Esophagus muscularis mucosa (tissue), 4 donors: ENCODE data around the gene VWA3A. TPM values are rescaled to one million over a fixed set of nuclear protein-coding genes. Genes with fewer than 3 reads are reported as not detected.
A peak's percentile ranks its signal among the peaks of the same experiment; 100 is the strongest.

ENCODE experiments used
- DNase-seq: peaks from one replicate; pipeline ENCODE4 v3.0.0-alpha.2; 2017; ENCODE audit errors: extremely low spot score
- H3K27ac ChIP-seq, 4 donors: fragments of 200-600 bp; sonication (generic); replicated peaks in 1 of 4; 1 replicate in 3 of 4; 2 replicates in 1 of 4; pipeline ENCODE4 v1.5.1; 2016 to 2019; ENCODE audit warnings: mild to moderate bottlenecking in 1 of 4
- H3K27me3 ChIP-seq, 4 donors: fragments of 200-600 bp; sonication (generic); one replicate each; pipeline versions ENCODE4 v1.5.1 to v1.6.0; 2016 to 2019
- H3K36me3 ChIP-seq, 4 donors: fragments of 200-600 bp; sonication (generic); one replicate each; pipeline ENCODE4 v1.5.1; 2016 to 2019
- H3K4me1 ChIP-seq, 4 donors: fragments of 200-600 bp; sonication (generic); one replicate each; pipeline ENCODE4 v1.5.1; 2016 to 2019
- H3K4me3 ChIP-seq, 4 donors: fragments of 200-600 bp; sonication (generic); 1 replicate in 2 of 4; 2 replicates in 2 of 4; pipeline ENCODE4 v1.5.1; 2016 to 2019; ENCODE audit warnings: mild to moderate bottlenecking in 4 of 4, moderate library complexity in 1 of 4
- H3K9me3 ChIP-seq, 4 donors: fragments of 200-600 bp; sonication (generic); 1 replicate in 3 of 4; 2 replicates in 1 of 4; pipeline ENCODE4 v1.5.1; 2016 to 2019
- EP300 ChIP-seq: sonication (generic); formaldehyde crosslinking; IDR thresholded peaks from one replicate; pipeline ENCODE4 v1.6.1; 2017; ENCODE audit warnings: antibody characterized with exemption
- POLR2A ChIP-seq: fragments of 450-650 bp; IDR thresholded peaks from one replicate; pipeline ENCODE4 v1.6.1; 2017; ENCODE audit warnings: antibody characterized with exemption, moderate library complexity, mild to moderate bottlenecking, low read depth
- POLR2AphosphoS5 ChIP-seq, 2 donors: sonication (generic); formaldehyde crosslinking; IDR thresholded peaks; one replicate each; pipeline ENCODE4 v1.6.1; 2017; ENCODE audit warnings: antibody characterized with exemption in 2 of 2
- WGBS: methylation state at CpG from one replicate; pipeline ENCODE4 v1.1.5; 2018; 5-methylcytosine and 5-hydroxymethylcytosine counted together
- intact Hi-C: fragments of 100-400 bp; cut with DNase I; formaldehyde crosslinking; loops from one replicate; pipeline ENCODE4 v1.15.1; 2023
- total RNA-seq, 4 donors: library from RNA; depleted of rRNA; stranded (reverse); fragments of >200 nt; gene quantifications; one replicate each; pipeline versions ENCODE4 v1.1.0 to v1.2.1, GENCODE V29; 2016
- TF ChIP-seq, protein P1 (sequence below), 3 experiments: fragments of 200-600 bp in 2 of 3; fragments of 450-650 bp in 1 of 3; sonication (generic) in 2 of 3; IDR thresholded peaks; one replicate each; pipeline ENCODE4 v1.5.1; 2017 to 2019; ENCODE audit warnings: antibody characterized with exemption in 3 of 3, mild to moderate bottlenecking in 2 of 3, moderate library complexity in 1 of 3

The VWA3A gene
- total RNA-seq, 4 donors from 2014 or later: 0.06 to 0.42 (median 0.17) TPM; not detected in 1

DNA sequence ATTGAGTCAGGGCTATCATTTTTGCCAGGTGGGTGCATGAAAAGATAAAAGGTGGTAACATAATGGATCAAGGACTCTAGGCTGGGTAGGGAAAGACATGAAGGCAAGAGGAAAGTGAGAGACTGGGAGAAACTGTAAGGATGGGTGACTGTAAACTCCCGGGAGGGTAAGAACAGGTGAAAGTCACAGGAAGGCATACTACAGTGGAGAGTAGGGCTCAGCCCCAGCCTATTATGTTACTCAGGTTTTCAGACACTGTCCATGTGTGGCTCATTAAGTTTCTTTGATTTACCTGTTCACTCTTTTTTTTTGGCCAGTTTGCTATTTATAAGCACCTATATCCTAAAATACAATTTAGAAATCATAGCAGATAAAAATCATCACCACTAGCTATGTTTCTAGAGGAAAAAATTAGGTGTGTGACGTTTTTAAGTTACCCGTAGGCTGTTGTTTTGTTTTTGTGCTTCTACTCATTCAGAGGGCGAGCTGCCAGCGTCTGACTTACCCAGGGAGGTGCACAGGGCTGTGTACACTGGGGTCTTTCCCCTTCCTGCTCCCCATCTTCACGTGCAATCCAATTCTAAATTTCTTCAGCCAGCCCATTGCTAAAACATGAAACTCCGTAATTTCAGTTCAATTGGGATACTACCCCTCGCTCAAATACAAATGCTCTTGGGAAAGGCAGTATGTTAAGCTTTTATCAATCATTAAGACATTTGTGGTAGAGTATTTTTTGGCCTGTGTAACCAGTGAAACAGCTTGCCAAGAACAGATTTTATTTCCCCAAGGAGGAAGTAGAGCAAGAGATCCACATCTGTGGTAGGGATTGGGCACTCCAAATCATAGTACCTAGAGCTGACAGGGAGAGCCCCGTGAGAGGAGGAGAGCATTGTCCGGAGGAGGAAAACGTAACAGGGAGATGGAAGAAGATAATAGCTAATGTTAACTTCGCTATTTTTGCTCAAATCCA is 21.7 kb upstream of the VWA3A start:
- H3K4me3 ChIP-seq: peak overlapping the region in 2 of 4 donors; percentile 1 to 5
- DNase-seq: no peak
- peaks cover 0 to 3% (median 0%) of the 10 kb centered on the region in 4 donors for H3K36me3 ChIP-seq
- H3K4me1 ChIP-seq: peaks cover 16 to 31% (median 17%) of the 10 kb centered on the region in 4 donors
- TF ChIP-seq EP300 (no peak), POLR2A (no peak), POLR2AphosphoS5 (IDR thresholded peaks at IDR 0.05) (no peak)
- TF ChIP-seq, protein P1, sequence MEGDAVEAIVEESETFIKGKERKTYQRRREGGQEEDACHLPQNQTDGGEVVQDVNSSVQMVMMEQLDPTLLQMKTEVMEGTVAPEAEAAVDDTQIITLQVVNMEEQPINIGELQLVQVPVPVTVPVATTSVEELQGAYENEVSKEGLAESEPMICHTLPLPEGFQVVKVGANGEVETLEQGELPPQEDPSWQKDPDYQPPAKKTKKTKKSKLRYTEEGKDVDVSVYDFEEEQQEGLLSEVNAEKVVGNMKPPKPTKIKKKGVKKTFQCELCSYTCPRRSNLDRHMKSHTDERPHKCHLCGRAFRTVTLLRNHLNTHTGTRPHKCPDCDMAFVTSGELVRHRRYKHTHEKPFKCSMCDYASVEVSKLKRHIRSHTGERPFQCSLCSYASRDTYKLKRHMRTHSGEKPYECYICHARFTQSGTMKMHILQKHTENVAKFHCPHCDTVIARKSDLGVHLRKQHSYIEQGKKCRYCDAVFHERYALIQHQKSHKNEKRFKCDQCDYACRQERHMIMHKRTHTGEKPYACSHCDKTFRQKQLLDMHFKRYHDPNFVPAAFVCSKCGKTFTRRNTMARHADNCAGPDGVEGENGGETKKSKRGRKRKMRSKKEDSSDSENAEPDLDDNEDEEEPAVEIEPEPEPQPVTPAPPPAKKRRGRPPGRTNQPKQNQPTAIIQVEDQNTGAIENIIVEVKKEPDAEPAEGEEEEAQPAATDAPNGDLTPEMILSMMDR (IDR thresholded peaks at IDR 0.05): no peak
- H3K27ac ChIP-seq: peak overlapping the region in 2 of 4 donors; percentile 3 to 8
- WGBS: 52% methylated on average over 12 of the region's 12 CpGs
- no peaks in the 10 kb centered on the region for H3K9me3 ChIP-seq
- intact Hi-C loops: no loop called here
- H3K27me3 ChIP-seq: no peaks in the 10 kb centered on the region

DNA sequence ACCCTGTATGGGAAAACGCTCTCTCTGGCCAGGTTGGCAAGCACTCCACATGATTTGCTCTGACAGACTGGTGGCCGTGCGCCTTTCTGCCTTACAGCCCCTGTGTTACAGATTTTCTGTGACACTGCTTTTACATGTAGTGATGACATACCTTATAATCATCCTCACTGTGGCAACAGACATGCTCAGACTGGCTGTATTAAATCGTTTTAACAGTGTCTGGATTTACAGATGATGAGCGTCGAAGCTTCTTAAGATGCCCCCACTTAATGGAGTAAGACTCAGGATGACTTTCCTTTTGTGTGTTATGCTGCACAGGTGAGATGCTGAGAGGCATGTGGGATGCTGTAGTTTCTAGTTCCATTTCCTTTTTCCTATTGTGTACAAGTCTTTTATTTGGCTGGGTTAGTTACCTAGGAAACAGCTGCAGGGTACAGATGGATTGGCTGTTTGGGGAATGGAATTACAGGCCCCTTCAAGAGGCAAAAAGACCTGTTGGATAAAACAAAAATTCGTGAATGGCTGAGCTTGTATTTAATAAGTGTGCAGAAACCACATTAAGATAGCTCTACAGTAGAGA is 20.9 kb upstream of the VWA3A start:
- intact Hi-C loops: no loop called here
- no peaks in the 10 kb centered on the region for H3K9me3 ChIP-seq
- H3K36me3 ChIP-seq: peaks cover 0 to 9% (median 0%) of the 10 kb centered on the region in 4 donors
- TF ChIP-seq POLR2A (no peak), POLR2AphosphoS5 (IDR thresholded peaks at IDR 0.05) (no peak), EP300 (no peak)
- TF ChIP-seq, protein P1 (IDR thresholded peaks at IDR 0.05): no peak
- peaks cover 16 to 31% (median 17%) of the 10 kb centered on the region in 4 donors for H3K4me1 ChIP-seq
- no peak for DNase-seq
- H3K27ac ChIP-seq: peak overlapping the region in 1 of 4 donors; percentile 8
- peak overlapping the region in 1 of 4 donors; percentile 5 for H3K4me3 ChIP-seq
- no peaks in the 10 kb centered on the region for H3K27me3 ChIP-seq
- WGBS: 70% methylated on average over 7 of the region's 7 CpGs

DNA sequence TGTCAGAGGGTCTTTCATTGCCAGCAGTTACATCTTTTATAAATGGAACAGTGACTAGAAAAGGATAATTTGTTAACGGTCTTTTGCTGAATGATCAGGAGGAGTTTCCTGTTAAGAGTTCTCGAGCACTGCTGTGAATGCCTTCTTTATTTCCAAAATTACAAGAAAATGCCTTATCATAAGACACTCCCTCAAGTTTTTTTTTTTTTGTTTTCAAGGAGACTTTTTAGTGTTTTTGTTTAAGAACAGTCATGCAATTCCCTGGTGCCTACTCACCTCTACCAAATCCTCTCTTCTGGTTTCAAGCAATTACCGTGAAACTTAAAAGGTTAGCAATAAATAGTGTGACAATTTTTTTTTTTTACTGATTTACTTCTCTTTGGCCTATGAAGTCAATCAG is 19.0 kb upstream of the VWA3A start:
- no peak for DNase-seq
- Histone ChIP-seq H3K9me3 (no peaks in the 10 kb centered on the region), H3K27me3 (no peaks in the 10 kb centered on the region), H3K36me3 (peaks cover 0 to 9% (median 0%) of the 10 kb centered on the region in 4 donors), H3K27ac (no peak overlapping the region), H3K4me3 (no peak overlapping the region), H3K4me1 (peaks cover 16 to 37% (median 22%) of the 10 kb centered on the region in 4 donors)
- WGBS: 73% methylated on average over 3 of the region's 3 CpGs
- TF ChIP-seq, protein P1 (IDR thresholded peaks at IDR 0.05): no peak
- TF ChIP-seq POLR2A (no peak), EP300 (no peak), POLR2AphosphoS5 (IDR thresholded peaks at IDR 0.05) (no peak)
- intact Hi-C loops: no loop called here

DNA sequence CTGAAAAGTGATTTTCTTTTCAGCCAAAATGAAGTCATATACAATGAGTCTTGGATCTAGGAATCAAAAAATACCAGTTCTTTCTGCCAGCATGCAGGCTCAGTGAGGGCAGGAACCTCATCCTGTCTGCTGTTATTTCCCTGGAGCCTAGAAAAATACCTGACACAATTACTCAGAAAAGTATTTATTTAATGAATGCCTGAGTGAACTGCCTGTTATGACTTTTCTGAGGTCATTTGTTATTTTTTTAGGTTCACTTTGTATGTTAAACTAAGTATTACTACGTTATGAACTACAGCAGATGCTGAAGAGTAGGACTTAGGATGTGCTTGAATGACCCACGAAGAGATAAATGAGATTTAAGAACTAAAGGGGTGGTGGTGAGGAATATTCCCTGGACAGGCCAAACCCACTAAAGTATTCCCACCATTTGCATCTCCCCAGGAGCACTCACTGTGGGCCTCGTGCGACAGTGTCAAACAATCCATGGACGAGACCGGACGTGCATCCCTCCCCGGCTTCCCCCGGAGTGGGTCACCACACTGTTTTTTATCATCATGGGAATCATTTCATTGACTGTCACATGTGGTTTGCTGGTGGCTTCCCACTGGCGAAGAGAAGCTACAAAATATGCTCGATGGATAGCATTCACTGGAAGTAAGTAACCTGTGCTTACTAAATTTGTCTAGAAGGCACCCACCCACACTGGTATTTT is 17.1 kb upstream of the VWA3A start:
- no peak for DNase-seq
- no peak overlapping the region for H3K27ac ChIP-seq
- H3K4me1 ChIP-seq: peaks cover 14 to 35% (median 22%) of the 10 kb centered on the region in 4 donors
- WGBS: 90% methylated on average over 11 of the region's 11 CpGs
- no peaks in the 10 kb centered on the region for H3K27me3 ChIP-seq
- no peak overlapping the region for H3K4me3 ChIP-seq
- intact Hi-C loops: no loop called here
- no peaks in the 10 kb centered on the region for H3K9me3 ChIP-seq
- peaks cover 0 to 17% (median 2%) of the 10 kb centered on the region in 4 donors for H3K36me3 ChIP-seq
- TF ChIP-seq, protein P1 (IDR thresholded peaks at IDR 0.05): no peak
- TF ChIP-seq POLR2AphosphoS5 (IDR thresholded peaks at IDR 0.05) (no peak), EP300 (no peak), POLR2A (no peak)
